GM19328 (cell line): ENCODE results near the gene PARP9.
"Not testable (repeated sequence)": the region's sequence is repeated elsewhere in the genome, so short reads cannot be mapped to it uniquely, and the experiment has no call there.

Experiments
- ATAC-seq: cut with Tn5 transposase; IDR thresholded peaks from one replicate; pipeline ENCODE4 v1.9.1; 2021; ENCODE audit warnings: mild to moderate bottlenecking, moderate library complexity; ENCODE audit not compliant: unreplicated experiment

Gene PARP9

DNA sequence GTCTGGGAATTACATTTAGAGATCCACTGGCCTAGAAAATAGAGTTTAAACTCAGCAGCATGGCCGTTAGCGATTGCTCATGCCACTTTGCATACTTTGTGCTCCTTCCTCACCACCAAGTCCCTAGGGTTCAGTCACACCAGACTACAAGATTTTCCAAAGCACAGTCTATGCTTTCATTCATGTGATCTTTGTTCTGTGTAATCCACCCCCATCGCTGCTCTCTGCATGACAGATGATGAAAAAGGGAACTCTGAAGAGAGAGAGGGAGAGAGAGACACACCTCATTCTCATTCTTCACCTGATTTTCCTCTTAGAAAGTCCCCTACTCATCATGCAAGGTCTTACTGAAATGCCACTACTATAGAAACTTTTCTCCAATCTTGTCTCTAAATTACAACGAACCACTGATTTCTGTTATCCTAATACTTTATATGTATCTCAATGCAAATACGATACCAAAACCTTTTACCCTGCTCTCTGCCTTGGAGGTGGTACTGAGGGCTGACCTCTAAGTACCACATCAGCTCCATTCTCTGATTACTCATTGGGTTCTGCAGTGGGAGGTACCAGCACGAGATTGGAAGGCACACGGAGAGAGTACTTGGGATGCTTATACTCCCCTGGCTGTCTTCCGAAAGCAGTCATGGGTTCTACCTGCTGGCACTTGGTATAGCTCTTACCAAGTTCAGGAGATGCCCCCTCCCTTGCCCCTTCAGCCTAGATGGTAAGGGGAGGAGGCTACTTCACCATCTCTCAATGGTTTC is 12.3 kb upstream of the PARP9 start:
- ATAC-seq, result peak; percentile 85

DNA sequence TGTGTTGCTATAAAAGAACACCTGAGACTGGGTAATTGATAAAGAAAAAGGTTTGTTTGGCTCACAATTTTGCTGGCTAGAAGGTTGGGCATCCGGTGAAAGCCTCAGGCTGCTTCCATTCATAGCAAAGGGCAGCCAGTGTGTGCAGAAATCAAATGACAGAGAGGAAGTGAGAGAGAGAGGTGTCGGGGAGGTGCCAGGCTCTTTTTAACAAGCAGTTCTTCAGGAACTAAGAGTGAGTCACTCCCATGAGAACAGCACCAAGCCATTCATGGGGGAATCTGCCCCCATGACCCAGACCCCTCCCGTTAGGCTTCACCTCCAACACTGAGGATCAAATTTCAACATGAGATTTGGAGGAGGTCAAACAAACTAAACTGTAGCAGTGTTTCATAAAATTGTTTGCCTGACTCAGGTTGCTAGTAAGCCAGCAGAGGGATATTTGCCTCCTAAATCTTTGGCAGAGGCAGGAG is 8.9 kb upstream of the PARP9 start:
- ATAC-seq, result no peak

DNA sequence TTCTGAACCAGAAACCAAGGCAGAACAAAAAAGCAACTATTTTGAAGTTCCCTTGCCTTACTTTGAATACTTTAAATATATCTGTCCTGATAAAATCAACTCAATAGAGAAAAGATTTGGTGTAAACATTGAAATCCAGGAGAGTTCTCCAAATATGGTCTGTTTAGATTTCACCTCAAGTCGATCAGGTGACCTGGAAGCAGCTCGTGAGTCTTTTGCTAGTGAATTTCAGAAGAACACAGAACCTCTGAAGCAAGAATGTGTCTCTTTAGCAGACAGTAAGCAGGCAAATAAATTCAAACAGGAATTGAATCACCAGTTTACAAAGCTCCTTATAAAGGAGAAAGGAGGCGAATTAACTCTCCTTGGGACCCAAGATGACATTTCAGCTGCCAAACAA is 4.7 kb upstream of the PARP9 start:
- no peak for ATAC-seq

DNA sequence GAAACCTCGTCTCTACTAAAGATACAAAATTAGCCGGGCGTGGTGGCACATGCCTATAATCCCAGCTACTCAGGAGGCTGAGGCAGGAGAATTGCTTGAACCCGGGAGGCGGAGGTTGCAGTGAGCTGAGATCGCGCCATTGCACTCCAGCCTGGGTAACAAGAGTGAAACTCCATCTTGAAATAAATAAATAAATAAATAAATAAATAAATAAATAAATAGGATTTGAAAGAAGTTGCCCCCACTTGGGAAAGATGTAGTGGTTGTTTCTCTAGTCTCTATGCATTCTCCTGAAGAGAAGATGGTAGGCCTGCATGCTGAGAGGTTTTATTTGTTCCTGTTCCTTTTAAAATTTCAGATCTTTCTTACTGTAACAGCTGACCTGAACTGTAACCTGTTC is 4.0 kb upstream of the PARP9 start:
- not testable (repeated sequence) for ATAC-seq

DNA sequence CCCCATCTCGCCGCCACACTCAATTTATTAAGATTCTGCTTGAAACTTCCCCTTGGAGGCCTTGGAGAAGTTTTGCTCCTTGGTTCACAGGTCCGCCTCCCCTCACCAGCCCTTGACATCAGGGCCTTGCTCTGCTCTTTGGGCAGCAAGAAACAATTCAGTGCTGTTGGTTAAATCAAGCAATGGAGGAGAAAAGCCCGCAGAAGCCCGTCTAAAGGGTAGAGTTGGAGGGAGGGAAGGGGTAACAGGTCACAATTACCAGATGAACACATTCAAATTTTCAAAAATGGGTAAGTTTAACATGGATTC is 429 bp downstream of the PARP9 start:
- no peak for ATAC-seq

DNA sequence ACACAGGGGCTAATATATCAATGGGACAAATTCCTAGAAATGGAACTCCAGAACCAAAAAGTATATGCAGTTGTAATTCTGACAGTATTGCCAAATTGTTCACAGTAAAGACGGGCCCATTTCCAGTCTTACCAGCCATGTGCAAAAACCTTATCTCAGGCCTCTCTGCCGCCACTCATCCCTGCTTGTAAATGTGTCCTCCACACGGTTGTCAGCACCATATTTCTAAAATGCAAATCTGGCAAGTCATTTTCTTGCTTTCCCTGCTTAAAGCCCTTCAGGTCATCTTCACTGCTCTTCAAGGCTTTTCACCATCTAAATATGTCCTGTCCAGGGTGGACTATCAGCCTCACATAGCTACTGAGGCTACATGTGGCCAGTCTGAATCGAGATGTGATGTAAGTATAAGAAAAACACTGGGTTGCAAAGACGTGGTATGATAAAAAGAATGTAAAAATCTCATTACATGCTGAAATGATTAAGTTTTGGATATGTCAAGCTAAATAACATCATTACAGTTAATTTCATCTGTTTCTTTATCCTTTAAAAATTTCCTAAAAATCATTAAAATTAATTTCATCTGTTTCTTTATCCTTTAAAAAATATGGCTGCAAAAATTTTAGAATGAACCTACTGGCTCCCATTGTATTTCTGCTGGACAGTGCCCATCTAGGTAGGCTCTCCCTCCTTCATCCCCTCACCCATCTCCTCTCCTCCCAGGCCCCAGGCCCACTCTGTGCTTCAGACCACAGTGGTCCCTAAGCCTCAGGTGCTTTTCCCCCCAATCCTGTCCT is 980 bp downstream of the PARP9 start:
- no peak for ATAC-seq

DNA sequence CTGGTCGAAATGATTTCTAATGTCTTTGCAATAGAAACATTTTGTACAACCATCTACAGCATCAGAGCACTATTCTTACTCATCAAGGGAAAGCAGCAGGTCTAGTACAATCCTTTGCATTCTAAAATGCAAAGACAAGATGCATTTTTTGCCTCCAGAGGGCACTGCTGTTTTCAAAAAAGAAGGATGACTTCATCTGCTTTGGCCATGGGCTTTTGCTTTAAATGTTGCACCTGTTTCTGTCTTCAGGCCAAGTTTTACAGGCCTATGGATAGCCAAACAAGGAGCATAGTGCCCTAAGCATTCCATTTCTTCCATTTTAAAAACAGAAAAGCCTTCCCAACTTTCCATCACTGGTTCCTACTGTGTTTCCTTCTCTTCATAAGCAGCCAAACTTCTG is 3.4 kb downstream of the PARP9 start:
- ATAC-seq, result no peak

DNA sequence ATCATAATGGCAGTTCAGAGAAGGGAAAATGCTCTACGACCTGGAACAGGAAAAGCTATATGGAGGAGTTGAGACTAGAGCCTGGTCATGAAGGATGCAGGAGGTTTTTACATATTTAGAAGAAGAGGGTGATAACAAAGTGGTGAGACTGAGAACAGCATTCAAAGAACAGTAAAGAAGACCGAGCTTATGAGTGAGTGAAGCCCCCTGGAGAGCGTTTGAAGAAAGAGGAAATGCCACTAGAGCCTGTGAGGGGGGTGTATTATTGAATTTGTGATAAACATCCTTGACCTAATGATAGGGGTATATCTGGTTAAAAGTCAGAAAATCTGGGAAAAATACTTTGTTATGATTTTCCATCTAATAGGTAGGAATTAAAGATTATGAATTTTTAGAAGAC is 4.2 kb downstream of the PARP9 start:
- no peak for ATAC-seq

DNA sequence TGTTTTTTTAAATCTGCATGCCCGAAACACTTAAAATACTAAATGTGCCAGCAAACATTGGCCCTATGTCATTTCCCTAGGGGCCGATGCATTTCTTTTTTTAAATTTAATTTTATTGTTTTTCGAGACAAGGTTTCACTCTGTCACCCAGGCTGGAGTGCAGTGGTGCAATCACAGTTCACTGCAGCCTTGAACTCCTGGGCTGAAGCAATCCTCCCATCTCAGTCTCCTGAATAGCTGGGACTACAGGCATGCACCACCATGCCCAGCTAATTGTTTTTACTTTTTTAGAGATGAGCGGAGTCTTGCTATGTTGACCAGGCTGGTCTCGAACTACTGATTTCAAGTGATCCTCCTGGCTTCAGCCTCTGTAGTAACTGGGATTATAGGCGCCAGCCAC is 5.5 kb downstream of the PARP9 start:
- no peak for ATAC-seq

DNA sequence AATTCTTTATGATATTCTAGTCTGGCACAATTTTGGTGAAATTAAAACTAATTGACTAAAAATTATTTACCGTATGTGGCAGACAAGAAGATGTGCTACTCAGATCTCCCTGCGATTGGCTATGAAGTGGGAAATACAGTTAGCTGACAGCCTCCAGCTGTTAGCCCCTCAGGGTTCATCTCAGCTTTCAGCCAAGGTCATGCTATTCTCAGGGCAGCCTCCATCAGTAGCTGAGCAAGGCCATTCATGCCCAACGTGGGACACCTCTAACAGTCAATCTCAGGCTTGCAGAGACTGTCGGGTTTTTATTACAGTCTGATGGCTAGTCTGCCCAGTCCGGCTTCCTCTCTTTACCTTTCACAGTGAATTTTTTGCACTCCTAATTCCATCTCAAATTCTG is 6.7 kb downstream of the PARP9 start:
- no peak for ATAC-seq

DNA sequence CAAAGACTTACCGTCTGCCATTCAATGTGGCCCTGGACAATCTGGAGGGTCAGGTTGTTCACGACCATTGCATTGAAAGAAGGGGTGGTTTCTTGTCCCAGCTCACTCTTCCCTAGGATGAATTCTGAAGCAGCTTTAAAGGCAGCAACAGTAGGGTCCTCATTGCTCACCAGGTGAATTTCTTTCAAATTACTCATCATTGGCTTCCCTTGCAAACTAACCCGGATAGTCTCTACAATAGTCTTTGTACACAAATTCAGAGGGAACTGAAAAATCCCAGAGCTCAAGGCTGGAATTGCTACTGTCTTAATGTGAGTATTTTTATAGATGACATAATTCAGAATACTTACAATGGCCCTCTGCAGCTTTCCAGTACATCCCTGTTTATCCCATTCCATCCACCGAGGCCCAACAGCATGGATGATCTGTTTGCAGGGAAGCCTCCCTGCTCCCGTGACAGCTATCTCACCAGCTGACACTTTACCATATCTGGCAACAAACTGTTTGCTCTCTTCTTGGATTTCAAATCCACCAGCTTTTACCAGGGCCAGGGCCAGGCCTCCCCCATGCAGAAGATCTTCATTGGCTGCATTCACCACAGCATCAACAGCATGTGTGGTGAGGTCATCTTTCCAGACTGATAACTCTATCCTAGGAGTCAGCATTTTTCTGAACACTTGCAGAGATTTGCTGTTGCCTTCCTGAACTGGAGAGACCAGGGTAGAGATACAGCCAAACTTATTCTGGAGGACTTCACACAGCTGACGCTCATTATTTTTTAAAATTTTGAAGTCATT is 8.6 kb downstream of the PARP9 start:
- ATAC-seq, result no peak

DNA sequence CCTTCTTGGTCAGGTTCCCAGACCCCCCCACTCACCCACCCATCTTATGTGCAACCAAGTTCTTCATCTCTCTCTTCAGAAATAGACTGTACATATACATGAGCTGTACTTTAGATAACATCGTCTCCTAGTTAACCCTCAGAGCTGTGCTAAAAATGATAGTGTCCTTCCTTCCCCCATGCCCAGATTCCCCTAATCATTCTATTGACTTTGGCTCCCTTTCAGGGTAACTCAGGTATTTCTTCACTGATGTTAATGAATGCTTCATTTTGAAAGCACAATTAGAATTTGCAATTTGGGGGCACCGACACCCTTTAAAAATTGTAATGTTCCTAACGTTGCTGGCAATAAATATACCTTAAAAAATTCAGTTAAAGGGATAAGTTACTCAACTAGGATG is 10.9 kb downstream of the PARP9 start:
- ATAC-seq, result no peak

DNA sequence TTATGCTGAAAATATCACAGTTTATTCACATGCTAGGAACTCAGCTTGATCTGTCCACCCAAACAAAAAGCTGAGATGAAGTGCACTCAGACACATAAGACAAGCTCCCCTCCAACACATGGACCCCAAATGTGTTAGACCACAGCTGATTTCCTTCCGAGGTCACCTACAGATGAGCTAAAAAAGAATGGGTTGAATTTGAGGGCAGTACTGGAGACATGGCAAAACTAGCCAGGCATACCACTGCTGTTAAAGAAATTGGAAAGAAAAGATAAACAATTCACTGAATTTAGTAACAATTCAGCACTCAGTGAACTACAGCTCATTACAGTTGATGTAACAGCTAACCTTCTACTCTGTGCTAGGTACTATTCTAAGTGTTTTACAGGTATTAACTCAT is 15.5 kb downstream of the PARP9 start:
- ATAC-seq, result no peak

DNA sequence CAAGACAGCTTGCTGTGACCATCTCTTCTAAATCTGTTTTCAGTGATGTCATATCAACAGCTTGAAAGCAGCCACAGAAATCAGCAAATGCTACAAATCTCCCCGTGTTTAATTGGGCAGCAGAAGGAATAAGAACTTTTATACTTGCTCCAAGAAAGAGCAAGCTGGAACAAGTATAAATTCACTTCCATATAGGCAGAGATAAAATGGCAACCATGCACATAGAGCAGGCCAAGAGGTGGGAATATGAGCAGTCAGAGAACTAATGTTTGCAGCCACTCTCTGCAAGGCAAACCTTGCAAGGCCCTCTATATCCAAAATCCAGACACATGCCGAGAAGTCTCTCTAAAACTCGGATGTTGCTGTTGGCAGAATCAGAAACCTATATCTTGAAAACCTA is 16.0 kb downstream of the PARP9 start:
- no peak for ATAC-seq

DNA sequence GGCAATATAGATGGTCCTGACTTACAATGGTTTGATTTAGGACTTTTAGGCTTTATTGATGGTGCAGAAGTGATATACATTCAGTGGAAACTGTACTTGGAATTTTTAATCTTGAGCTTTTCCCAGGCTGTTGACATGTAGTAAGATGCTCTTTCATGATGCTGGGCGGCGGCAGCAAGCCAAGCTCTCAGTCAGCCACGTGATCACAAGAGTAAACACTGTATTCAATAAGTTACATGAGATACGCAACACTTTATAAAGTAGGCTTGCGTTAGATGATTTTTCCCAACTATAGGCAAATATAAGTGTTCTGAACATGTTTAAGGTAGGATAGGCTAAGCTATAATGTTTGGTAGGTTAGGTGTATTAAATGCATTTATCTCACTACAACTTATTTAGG is 17.9 kb downstream of the PARP9 start:
- ATAC-seq, result no peak

DNA sequence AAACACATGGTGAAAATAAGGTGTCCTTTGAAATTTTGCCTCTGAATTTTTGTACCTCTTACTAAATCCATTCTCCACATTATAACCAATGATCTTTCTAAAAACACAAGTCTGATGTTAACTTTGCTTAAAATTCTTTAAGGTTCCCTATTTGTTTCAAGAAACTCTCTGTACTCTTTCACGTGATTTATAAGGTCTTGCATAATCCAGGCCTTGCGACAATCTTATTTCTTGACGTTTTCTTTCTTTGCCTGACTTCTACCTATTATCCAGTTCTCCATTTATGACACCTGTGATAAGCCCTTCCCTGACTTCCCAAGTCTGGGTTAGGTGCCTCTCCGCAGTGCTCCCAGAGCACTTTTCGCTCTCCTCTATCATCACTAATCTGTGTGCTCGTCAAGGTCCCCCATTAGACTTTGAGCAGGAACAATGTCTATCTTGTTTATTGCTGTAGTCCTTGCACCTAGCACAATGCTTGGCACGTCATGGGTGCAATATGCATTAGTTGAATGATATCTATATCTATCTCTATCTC is 25.1 kb downstream of the PARP9 start:
- no peak for ATAC-seq

DNA sequence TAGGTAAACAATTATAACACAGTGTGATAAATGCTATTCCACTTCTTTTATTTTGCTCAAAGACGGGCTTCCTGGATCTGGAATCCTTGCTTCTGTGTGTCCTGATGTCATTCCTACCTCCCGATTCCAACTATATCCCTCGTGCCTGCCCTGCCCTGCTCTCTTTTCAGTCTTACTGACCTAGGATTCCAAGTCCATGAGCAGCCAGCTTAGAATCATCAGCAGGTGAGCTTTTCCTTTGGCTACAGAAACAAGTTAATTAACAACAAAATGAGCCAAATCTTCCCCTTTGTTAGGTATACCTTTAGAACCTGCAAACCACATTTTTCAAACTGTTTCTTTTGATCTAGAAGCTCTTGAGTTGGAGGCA is 27.5 kb downstream of the PARP9 start:
- no peak for ATAC-seq

DNA sequence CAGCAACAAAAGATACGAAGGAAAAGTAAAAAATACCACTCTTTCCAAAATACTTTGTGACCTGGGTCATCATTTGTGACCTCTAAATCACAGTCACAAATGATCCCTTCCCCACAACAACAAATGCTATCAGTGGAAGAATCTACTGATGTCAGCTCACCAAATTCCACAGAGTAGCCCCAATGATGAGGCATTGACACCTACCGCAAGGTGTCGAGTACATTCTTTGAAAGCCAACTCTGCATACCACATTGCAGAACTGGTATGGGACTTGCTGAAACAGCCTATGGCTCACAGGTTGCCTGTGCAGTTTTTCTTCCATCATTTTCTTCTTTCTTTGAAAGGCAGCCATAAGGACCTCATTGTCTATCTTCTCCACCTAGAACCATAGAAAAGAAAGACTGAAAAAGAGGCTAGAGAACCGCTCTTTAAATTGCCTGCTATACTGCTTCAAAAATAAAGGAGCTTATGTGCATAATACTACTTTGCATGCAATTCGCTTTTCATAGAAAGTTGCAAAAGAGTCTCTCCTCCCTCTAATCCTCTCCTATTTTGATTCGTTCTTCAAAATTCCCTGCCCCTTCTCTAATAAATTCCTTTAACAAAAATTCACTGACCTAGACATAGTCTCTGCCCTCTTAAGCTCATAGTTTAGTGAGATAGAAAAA is 28.0 kb downstream of the PARP9 start:
- no peak for ATAC-seq

DNA sequence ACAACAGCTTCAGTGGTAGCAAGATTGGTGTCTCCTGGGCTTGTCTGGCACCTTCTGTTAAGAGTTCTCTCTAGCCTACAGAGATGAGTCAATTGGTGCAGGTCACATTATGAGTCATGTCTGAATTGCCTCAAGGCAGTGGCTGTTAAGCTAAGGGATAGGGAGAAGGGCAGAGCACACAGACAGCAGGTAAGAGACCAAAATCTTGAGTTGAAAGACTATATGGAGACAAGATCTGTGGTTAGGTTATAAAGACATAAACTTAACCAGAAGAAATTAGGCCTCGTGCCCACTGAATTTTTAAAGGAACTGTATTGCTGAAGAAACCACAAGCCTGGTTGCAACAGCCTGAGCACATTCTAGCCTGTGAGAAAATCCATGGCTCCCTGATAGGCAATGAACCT is 30.2 kb downstream of the PARP9 start:
- ATAC-seq, result peak; percentile 90

DNA sequence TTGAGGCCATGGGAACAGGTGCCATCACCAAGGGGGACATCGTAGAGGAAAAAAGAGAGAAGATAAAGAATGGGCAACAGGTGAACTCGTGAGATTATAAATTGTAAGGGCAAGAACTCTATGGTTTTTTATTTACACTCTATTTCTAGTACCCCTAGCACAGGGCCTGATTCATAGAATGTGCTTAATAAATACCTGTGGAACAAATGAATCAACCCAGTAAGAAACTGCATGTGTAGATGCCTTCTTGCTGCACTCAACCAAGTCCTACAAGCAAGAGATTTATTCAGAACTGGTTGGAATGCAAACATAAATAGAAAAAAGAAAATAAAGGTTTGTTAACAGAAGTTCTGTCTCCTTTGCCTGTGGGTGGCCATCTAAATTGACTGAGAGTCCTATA is 30.6 kb downstream of the PARP9 start:
- no peak for ATAC-seq

DNA sequence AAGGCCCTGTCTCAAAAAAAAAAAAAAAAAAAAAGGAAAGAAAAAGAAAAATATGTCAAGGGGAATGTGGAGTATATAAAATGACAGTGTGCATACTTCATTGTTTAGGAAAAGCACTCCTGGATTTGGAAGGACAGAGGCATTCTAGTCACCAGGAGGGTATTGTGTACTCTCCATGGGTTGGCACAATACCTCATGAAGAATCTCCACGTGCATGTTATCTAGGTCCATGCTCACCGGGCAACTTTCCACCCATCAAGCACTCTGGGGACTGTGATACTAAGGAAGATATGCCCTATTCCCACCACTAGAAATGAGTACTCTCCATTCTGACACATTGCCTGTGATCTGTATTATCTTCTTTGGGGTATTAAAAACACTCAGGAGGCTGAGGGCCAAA is 33.9 kb downstream of the PARP9 start:
- ATAC-seq, result no peak
